ENCODE results near the gene SLC5A1. TPM values are rescaled to one million over a fixed set of nuclear protein-coding genes. Genes with fewer than 3 reads are reported as not detected.

The SLC5A1 gene
- total and polyA plus RNA-seq, 2 experiments from 2014 or later: 0.03 TPM; not detected in 1

Small RNA genes lying within 50 kb of the gene (small RNA-seq; reads per million reads assigned to genes)
- gene AP1B1P2 (ENCODE audit: low replicate concordance): not detected

Other genes starting within 250 kb of the SLC5A1 start
- gene YWHAH, start 98.7 kb upstream of the SLC5A1 start, total RNA-seq (2014; rRNA removed; shearing (Covaris generic)): 263 and 277 TPM in 2 replicates
- gene YWHAH, start 98.7 kb upstream of the SLC5A1 start, polyA plus RNA-seq (2016; fragmentation: Nextera tagmentation; extraction: Ambion mirVana): 254 and 283 TPM in 2 replicates
- gene C22orf42, start 116.0 kb downstream of the SLC5A1 start, total RNA-seq (2014; rRNA removed; shearing (Covaris generic)): 0.23 and 0.76 TPM in 2 replicates
- gene C22orf42, start 116.0 kb downstream of the SLC5A1 start, polyA plus RNA-seq (2016; fragmentation: Nextera tagmentation; extraction: Ambion mirVana): 0.49 and 1.2 TPM in 2 replicates
- gene RFPL2, start 161.8 kb downstream of the SLC5A1 start, total RNA-seq (2014; rRNA removed; shearing (Covaris generic)): 1.3 TPM in 1 of 2 replicates, not detected in the other
- gene RFPL2, start 161.8 kb downstream of the SLC5A1 start, polyA plus RNA-seq (2016; fragmentation: Nextera tagmentation; extraction: Ambion mirVana): 0.40 and 0.45 TPM in 2 replicates
- not detected in 2 replicates for gene SLC5A4, start 212.1 kb downstream of the SLC5A1 start, total RNA-seq (2014; rRNA removed; shearing (Covaris generic))
- 0.10 and 0.16 TPM in 2 replicates for gene SLC5A4, start 212.1 kb downstream of the SLC5A1 start, polyA plus RNA-seq (2016; fragmentation: Nextera tagmentation; extraction: Ambion mirVana)

All from GM23338 (cell line).